GM19452 (cell line): ENCODE data around the gene AARS1.
"Not testable (repeated sequence)": the region's sequence is repeated elsewhere in the genome, so short reads cannot be mapped to it uniquely, and the experiment has no call there.

Source experiments
- ATAC-seq: cut with Tn5 transposase; IDR thresholded peaks from one replicate; pipeline ENCODE4 v1.9.1; 2021; ENCODE audit not compliant: unreplicated experiment

The AARS1 gene

GRCh38 chr16:70225430-70225829, 63.9 kb downstream of the AARS1 start:
- not testable (repeated sequence) for ATAC-seq

- not testable (repeated sequence) for ATAC-seq
Measured at GRCh38 chr16:70224645-70225044, 64.7 kb downstream of the AARS1 start.

- not testable (repeated sequence) for ATAC-seq
Measured at GRCh38 chr16:70223971-70224513, 65.3 kb downstream of the AARS1 start.

- not testable (repeated sequence) for ATAC-seq
Measured at GRCh38 chr16:70223216-70223615, 66.1 kb downstream of the AARS1 start.

- not testable (repeated sequence) for ATAC-seq
Measured at GRCh38 chr16:70222574-70222973, 66.7 kb downstream of the AARS1 start.

GRCh38 chr16:70218586-70218985, 70.7 kb downstream of the AARS1 start:
- ATAC-seq, result not testable (repeated sequence)

GRCh38 chr16:70206382-70206781, 82.9 kb downstream of the AARS1 start:
- not testable (repeated sequence) for ATAC-seq

- ATAC-seq, result not testable (repeated sequence)
Measured at GRCh38 chr16:70204668-70205405, 84.5 kb downstream of the AARS1 start.

GRCh38 chr16:70204010-70204409, 85.3 kb downstream of the AARS1 start:
- not testable (repeated sequence) for ATAC-seq

GRCh38 chr16:70203508-70203907, 85.8 kb downstream of the AARS1 start:
- ATAC-seq, result not testable (repeated sequence)
